ENCODE results near the gene PLAAT2. TPM values are rescaled to one million over a fixed set of nuclear protein-coding genes. Genes with fewer than 3 reads are reported as not detected.

PLAAT2 gene
- total and polyA plus RNA-seq, 9 of the 15 experiments (the other 6 are each of a cell fraction or from before 2014, with no cell fraction given), result not detected

DNA sequence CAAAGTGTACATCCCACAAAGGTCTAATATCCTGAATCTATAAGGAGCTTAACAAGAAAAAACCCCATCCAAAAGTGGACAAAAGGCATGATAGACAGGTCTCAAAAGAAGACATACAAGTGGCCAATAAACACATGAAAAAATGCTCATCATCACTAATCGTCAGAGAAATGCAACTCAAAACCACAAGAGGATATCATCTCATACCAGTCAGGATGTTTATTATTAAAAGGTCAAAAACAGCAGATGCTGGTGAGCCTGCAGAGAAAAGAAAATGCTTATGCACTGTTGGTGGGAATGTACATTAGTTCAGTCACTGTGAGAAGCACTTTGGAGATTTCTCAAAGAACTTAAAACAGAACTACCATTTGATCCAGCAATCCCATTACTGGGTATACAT lies 44.6 kb downstream of the PLAAT2 start (continued):
- no peak for TF ChIP-seq ZBTB8A (IDR thresholded peaks at IDR 0.05; ENCODE audit: partially characterized antibody)
- TF ChIP-seq NCOR1 (IDR thresholded peaks at IDR 0.05), result peak; percentile 75
- TF ChIP-seq, protein P1, sequence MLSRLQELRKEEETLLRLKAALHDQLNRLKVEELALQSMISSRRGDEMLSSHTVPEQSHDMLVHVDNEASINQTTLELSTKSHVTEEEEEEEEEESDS (CRISPR knock-in tag; IDR thresholded peaks at IDR 0.05), result no peak
- no peak for TF ChIP-seq BMI1 (IDR thresholded peaks at IDR 0.05; ENCODE audit: low read length)
- TF ChIP-seq, protein P2, sequence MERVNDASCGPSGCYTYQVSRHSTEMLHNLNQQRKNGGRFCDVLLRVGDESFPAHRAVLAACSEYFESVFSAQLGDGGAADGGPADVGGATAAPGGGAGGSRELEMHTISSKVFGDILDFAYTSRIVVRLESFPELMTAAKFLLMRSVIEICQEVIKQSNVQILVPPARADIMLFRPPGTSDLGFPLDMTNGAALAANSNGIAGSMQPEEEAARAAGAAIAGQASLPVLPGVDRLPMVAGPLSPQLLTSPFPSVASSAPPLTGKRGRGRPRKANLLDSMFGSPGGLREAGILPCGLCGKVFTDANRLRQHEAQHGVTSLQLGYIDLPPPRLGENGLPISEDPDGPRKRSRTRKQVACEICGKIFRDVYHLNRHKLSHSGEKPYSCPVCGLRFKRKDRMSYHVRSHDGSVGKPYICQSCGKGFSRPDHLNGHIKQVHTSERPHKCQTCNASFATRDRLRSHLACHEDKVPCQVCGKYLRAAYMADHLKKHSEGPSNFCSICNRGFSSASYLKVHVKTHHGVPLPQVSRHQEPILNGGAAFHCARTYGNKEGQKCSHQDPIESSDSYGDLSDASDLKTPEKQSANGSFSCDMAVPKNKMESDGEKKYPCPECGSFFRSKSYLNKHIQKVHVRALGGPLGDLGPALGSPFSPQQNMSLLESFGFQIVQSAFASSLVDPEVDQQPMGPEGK (CRISPR knock-in tag; IDR thresholded peaks at IDR 0.05; ENCODE audit: borderline replicate concordance), result 0 out of 2 replicates have a peak, but pooled peaks have one; percentile 13
- TF ChIP-seq NR2C1 (IDR thresholded peaks at IDR 0.05), result peak; percentile 35; the same call in 1 of the 2 replicates
- peak; percentile 41; the same call in 1 of the 2 replicates for TF ChIP-seq NR2C1 (tag; IDR thresholded peaks at IDR 0.05)
- 0 out of 2 replicates have a peak, but pooled peaks have one; percentile 37 for TF ChIP-seq SMARCC2 (IDR thresholded peaks at IDR 0.05; ENCODE audit: low read depth)
- TF ChIP-seq, protein P3, sequence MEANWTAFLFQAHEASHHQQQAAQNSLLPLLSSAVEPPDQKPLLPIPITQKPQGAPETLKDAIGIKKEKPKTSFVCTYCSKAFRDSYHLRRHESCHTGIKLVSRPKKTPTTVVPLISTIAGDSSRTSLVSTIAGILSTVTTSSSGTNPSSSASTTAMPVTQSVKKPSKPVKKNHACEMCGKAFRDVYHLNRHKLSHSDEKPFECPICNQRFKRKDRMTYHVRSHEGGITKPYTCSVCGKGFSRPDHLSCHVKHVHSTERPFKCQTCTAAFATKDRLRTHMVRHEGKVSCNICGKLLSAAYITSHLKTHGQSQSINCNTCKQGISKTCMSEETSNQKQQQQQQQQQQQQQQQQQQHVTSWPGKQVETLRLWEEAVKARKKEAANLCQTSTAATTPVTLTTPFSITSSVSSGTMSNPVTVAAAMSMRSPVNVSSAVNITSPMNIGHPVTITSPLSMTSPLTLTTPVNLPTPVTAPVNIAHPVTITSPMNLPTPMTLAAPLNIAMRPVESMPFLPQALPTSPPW (CRISPR knock-in tag; IDR thresholded peaks at IDR 0.05), result peak; percentile 31; the same call in 1 of the 2 replicates
- TF ChIP-seq CHD1 (IDR thresholded peaks at IDR 0.05; ENCODE audit: low read length), result no peak
- no peak for TF ChIP-seq ZKSCAN8 (CRISPR knock-in tag; IDR thresholded peaks at IDR 0.05)
- TF ChIP-seq NBN (IDR thresholded peaks at IDR 0.05; ENCODE audit: low read depth), result 0 out of 2 replicates have a peak, but pooled peaks have one; percentile 49
- TF ChIP-seq TRIM28 (IDR thresholded peaks at IDR 0.05), result no peak
- TF ChIP-seq, protein P4, sequence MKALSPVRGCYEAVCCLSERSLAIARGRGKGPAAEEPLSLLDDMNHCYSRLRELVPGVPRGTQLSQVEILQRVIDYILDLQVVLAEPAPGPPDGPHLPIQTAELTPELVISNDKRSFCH (CRISPR knock-in tag; IDR thresholded peaks at IDR 0.05), result no peak
- TF ChIP-seq, protein P4 (tag; IDR thresholded peaks at IDR 0.05), result peak; percentile 97
- TF ChIP-seq, protein P5, sequence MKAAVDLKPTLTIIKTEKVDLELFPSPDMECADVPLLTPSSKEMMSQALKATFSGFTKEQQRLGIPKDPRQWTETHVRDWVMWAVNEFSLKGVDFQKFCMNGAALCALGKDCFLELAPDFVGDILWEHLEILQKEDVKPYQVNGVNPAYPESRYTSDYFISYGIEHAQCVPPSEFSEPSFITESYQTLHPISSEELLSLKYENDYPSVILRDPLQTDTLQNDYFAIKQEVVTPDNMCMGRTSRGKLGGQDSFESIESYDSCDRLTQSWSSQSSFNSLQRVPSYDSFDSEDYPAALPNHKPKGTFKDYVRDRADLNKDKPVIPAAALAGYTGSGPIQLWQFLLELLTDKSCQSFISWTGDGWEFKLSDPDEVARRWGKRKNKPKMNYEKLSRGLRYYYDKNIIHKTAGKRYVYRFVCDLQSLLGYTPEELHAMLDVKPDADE (conservative IDR thresholded peaks at IDR 0.05; ENCODE audit: control insufficient read depth, low read depth, low read length), result no peak
- no peak for TF ChIP-seq DDX20 (tag; IDR thresholded peaks at IDR 0.05; ENCODE audit: low read depth)
- TF ChIP-seq, protein P6, sequence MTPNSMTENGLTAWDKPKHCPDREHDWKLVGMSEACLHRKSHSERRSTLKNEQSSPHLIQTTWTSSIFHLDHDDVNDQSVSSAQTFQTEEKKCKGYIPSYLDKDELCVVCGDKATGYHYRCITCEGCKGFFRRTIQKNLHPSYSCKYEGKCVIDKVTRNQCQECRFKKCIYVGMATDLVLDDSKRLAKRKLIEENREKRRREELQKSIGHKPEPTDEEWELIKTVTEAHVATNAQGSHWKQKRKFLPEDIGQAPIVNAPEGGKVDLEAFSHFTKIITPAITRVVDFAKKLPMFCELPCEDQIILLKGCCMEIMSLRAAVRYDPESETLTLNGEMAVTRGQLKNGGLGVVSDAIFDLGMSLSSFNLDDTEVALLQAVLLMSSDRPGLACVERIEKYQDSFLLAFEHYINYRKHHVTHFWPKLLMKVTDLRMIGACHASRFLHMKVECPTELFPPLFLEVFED (CRISPR knock-in tag; conservative IDR thresholded peaks at IDR 0.05), result no peak
- TF ChIP-seq, protein P7, sequence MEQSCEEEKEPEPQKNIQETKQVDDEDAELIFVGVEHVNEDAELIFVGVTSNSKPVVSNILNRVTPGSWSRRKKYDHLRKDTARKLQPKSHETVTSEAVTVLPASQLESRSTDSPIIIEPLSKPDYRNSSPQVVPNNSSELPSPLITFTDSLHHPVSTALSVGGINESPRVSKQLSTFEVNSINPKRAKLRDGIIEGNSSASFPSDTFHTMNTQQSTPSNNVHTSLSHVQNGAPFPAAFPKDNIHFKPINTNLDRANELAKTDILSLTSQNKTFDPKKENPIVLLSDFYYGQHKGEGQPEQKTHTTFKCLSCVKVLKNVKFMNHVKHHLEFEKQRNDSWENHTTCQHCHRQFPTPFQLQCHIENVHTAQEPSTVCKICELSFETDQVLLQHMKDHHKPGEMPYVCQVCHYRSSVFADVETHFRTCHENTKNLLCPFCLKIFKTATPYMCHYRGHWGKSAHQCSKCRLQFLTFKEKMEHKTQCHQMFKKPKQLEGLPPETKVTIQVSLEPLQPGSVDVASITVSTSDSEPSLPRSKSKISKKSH (CRISPR knock-in tag; IDR thresholded peaks at IDR 0.05), result no peak
- no peak for TF ChIP-seq XRCC4 (IDR thresholded peaks at IDR 0.05; ENCODE audit: extremely low read depth, insufficient read depth, insufficient read length)
- TF ChIP-seq TRIM24 (IDR thresholded peaks at IDR 0.05), result peak in 1 of 2 experiments; percentile 68; a peak in 1 of 4 replicates
- TF ChIP-seq BHLHE40 (IDR thresholded peaks at IDR 0.05; ENCODE audit: low read length), result no peak

Measured in K562 (cell line).